Endothelial cell of umbilical vein (primary cell): ENCODE data around the gene NF1. TPM values are rescaled to one million over a fixed set of nuclear protein-coding genes. Genes with fewer than 3 reads are reported as not detected.

Source experiments
- BruUV-seq: library from RNA; stranded (reverse); fragments of 400-500 nt; replicated peaks from 2 replicates; lab custom pipeline; 2021; lab: Mats Ljungman, UMichigan
- CTCF ChIA-PET: fragments of 300-600, 350-600 bp; sonication (Branson Sonifier 250); formaldehyde crosslinking; loops from one replicate; lab custom pipeline; 2021; ENCODE audit warnings: antibody characterized with exemption, inconsistent platforms; lab: Charles Lee
- POLR2A ChIA-PET: fragments of 300-600, 350-600 bp; sonication (Branson Sonifier 250); formaldehyde crosslinking; loops from one replicate; lab custom pipeline; 2021; ENCODE audit warnings: antibody characterized with exemption, inconsistent platforms; lab: Charles Lee
- DNase-seq: peaks from one replicate; pipeline ENCODE4 v3.0.0-alpha.2; 2011; ENCODE audit warnings: low read depth, low spot score
- FAIRE-seq: peaks from 2 replicates; lab custom pipeline; 2011; peaks lifted over from hg19 to GRCh38; lab: Jason Lieb, UNC
- H2AFZ ChIP-seq: 2 replicates; pipeline ENCODE4 v1.6.0; 2012; ENCODE audit warnings: low read depth, low read length, control low read depth, inconsistent platforms
- H3K27ac ChIP-seq: 2 replicates; pipeline ENCODE4 v1.5.1; 2011; ENCODE audit warnings: low read depth, mild to moderate bottlenecking, control low read depth, low read length, moderate library complexity; ENCODE audit not compliant: insufficient read depth
- H3K27me3 ChIP-seq, 2 experiments: 2 replicates each; pipeline versions ENCODE4 v1.6.0 to v1.6.1; 2011; ENCODE audit warnings: low read length in 2 of 2, mixed read lengths in 1 of 2; ENCODE audit not compliant: control insufficient read depth in 2 of 2, insufficient read depth in 2 of 2
- H3K36me3 ChIP-seq, 2 experiments: 2 replicates in 1 of 2; 3 replicates in 1 of 2; pipeline ENCODE4 v1.5.1; 2011; ENCODE audit warnings: low read length in 2 of 2, mild to moderate bottlenecking in 1 of 2, moderate library complexity in 1 of 2; ENCODE audit not compliant: control insufficient read depth in 2 of 2, insufficient read depth in 2 of 2; ENCODE audit errors: extremely low read depth in 1 of 2
- H3K4me1 ChIP-seq: 3 replicates; pipeline ENCODE4 v1.5.1; 2011; ENCODE audit warnings: mild to moderate bottlenecking, low read length; ENCODE audit not compliant: control insufficient read depth, insufficient read depth; ENCODE audit errors: extremely low read depth
- H3K4me2 ChIP-seq: 2 replicates; pipeline ENCODE4 v1.6.1; 2011; ENCODE audit warnings: low read length, control low read depth, mixed read lengths; ENCODE audit not compliant: insufficient read depth
- H3K4me3 ChIP-seq, 3 experiments: fragments of 200-600 bp in 1 of 3; sonication (generic), shearing (Covaris generic) in 1 of 3; replicated peaks in 1 of 3; 2 replicates each; pipeline ENCODE4 v1.5.1; 2011 to 2016; ENCODE audit warnings: control low read depth in 3 of 3, low read length in 3 of 3, mild to moderate bottlenecking in 2 of 3, inconsistent platforms in 1 of 3, low read depth in 1 of 3, moderate library complexity in 1 of 3; ENCODE audit not compliant: insufficient read depth in 1 of 3
- H3K79me2 ChIP-seq: 2 replicates; pipeline ENCODE4 v1.6.0; 2012; ENCODE audit warnings: low read length, inconsistent platforms; ENCODE audit not compliant: control insufficient read depth, insufficient read depth
- H3K9ac ChIP-seq: replicated peaks from 2 replicates; pipeline ENCODE3; 2011; ENCODE audit warnings: low read length, control low read depth; ENCODE audit not compliant: insufficient read depth; ENCODE audit errors: extremely low read depth
- H3K9me1 ChIP-seq: replicated peaks from 3 replicates; pipeline ENCODE4 v1.6.0; 2011; ENCODE audit warnings: mild to moderate bottlenecking, low read length; ENCODE audit not compliant: control insufficient read depth, insufficient read depth; ENCODE audit errors: extremely low read depth
- H3K9me3 ChIP-seq: replicated peaks from 2 replicates; pipeline ENCODE4 v1.5.1; 2012; ENCODE audit warnings: low read length, inconsistent platforms; ENCODE audit not compliant: control insufficient read depth, insufficient read depth
- H4K20me1 ChIP-seq: replicated peaks from 2 replicates; pipeline ENCODE3; 2011; ENCODE audit warnings: mild to moderate bottlenecking, low read length; ENCODE audit not compliant: control insufficient read depth, insufficient read depth; ENCODE audit errors: extremely low read depth
- GATA2 ChIP-seq: IDR thresholded peaks from 2 replicates; pipeline ENCODE4 v1.7.0; 2011; ENCODE audit warnings: low read depth, mild to moderate bottlenecking, moderate library complexity, mixed read lengths, low read length; ENCODE audit not compliant: insufficient read length, insufficient read depth
- MYC ChIP-seq: IDR thresholded peaks from one replicate; pipeline ENCODE4 v1.6.1; 2011; ENCODE audit warnings: mild to moderate bottlenecking, low read depth, low read length
- dilution Hi-C: fragments of 300-500 bp; cut with MboI; formaldehyde crosslinking; loops from one replicate; pipeline ENCODE4 v1.15.0; 2019; ENCODE audit warnings: low sequenced_read_pairs; ENCODE audit not compliant: extremely low pct_ligation_motif_present
- intact Hi-C: fragments of 100-400 bp; cut with micrococcal nuclease; formaldehyde crosslinking; loops from one replicate; pipeline ENCODE4 v1.10.0; 2022
- polyA plus RNA-seq, 4 experiments: library from polyadenylated mRNA; depleted of rRNA in 3 of 4; stranded (reverse) in 3 of 4; unstranded in 1 of 4; fragments of >200 nt; gene quantifications; 2 replicates each; pipeline versions ENCODE4 v1.2.1 to v1.2.3, GENCODE V29; 2011 to 2012; ENCODE audit warnings: missing spikeins in 1 of 4
- total RNA-seq: library from RNA; stranded (reverse); gene quantifications from 2 replicates; pipeline ENCODE4 v1.2.3, GENCODE V29; 2021
- TF ChIP-seq, protein P1 (sequence below): IDR thresholded peaks from 2 replicates; pipeline ENCODE4 v1.6.1; 2011; ENCODE audit not compliant: insufficient read depth, insufficient read length

Gene NF1
- total and polyA plus RNA-seq, 2 donors (not counting 3 experiments of a cell fraction or from before 2014, with no cell fraction given): 13.7 to 42.4 TPM

DNA sequence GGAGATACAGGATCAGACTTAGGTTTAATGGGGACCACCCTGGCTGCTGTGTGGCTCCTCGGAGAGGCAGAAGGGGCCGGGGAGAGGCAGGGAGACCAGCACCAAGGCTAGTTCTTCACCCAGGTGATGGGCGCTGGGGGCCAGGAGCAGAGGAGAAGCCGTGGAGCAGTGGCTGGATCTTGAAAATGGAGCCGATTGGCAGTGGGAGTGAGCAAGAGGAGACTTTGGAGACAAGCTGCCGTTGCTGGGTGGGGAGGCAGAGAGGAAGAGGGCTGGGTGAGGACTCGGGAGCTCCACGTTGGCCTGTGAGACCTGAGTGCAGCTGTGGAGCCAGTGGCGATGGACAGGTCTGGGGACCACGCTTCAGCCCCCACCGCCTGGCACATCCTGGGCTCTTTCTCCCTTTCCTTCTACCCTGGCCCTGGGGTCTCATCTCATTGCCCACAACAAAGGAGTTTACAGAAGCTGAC lies 305.7 kb downstream of the NF1 start:
- ChIA-PET POLR2A (no interaction called here), CTCF (interaction anchor here (1.2 to 2.7 kb wide), 2 partner anchors 11 to 442 kb away, joined by 3 to 14 read pairs; no protein-coding TSS in a partner anchor)
- H3K9ac ChIP-seq: no peak overlapping the region
- no peaks in the 10 kb centered on the region for H3K4me1 ChIP-seq
- H2AFZ ChIP-seq: no peak overlapping the region
- H3K27ac ChIP-seq: no peak overlapping the region
- DNase-seq: no peak
- H3K27me3 ChIP-seq: peaks cover 0 to 3% of the 10 kb centered on the region in 2 experiments
- dilution Hi-C loops: no loop called here
- FAIRE-seq: no peak
- no TSS peak for BruUV-seq
- H3K79me2 ChIP-seq: no peaks in the 10 kb centered on the region
- H3K9me3 ChIP-seq: no peaks in the 10 kb centered on the region
- H3K4me3 ChIP-seq: no peak overlapping the region
- H4K20me1 ChIP-seq: no peaks in the 10 kb centered on the region
- TF ChIP-seq GATA2: no peak
- no peaks in the 10 kb centered on the region for H3K9me1 ChIP-seq
- no peak overlapping the region for H3K4me2 ChIP-seq
- intact Hi-C loops: no loop called here
- no peaks in the 10 kb centered on the region for H3K36me3 ChIP-seq

- POLR2A ChIA-PET: no interaction called here
- no peaks in the 10 kb centered on the region for H3K36me3 ChIP-seq
- intact Hi-C loops: no loop called here
- no peaks in the 10 kb centered on the region for H3K79me2 ChIP-seq
- no peak overlapping the region for H3K4me3 ChIP-seq
- BruUV-seq: no TSS peak
- dilution Hi-C loops: no loop called here
- peaks cover 0 to 3% of the 10 kb centered on the region in 2 experiments for H3K27me3 ChIP-seq
- TF ChIP-seq, protein P1, sequence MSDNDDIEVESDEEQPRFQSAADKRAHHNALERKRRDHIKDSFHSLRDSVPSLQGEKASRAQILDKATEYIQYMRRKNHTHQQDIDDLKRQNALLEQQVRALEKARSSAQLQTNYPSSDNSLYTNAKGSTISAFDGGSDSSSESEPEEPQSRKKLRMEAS: no peak
- no peak for TF ChIP-seq MYC
- no peak overlapping the region for H3K9ac ChIP-seq
- no peak overlapping the region for H3K4me2 ChIP-seq
- no peaks in the 10 kb centered on the region for H3K9me3 ChIP-seq
- no peaks in the 10 kb centered on the region for H3K9me1 ChIP-seq
- no peaks in the 10 kb centered on the region for H4K20me1 ChIP-seq
- H2AFZ ChIP-seq: no peak overlapping the region
- H3K4me1 ChIP-seq: no peaks in the 10 kb centered on the region
- CTCF ChIA-PET: interaction anchor here (1.2 to 2.7 kb wide), 2 partner anchors 12 to 441 kb away, joined by 3 to 14 read pairs; no protein-coding TSS in a partner anchor
- no peak for FAIRE-seq
- H3K27ac ChIP-seq: no peak overlapping the region
- DNase-seq: no peak
These were observed 306.9 kb downstream of the NF1 start for GRCh38 chr17:31401456-31402254.
